H1 (cell line): ENCODE results near the gene LRRC27. TPM values are rescaled to one million over a fixed set of nuclear protein-coding genes. Genes with fewer than 3 reads are reported as not detected.

Source experiments
- CTCF ChIA-PET: fragments of 300-600 bp; sonication (Branson Sonifier 250); formaldehyde crosslinking; loops from one replicate; lab custom pipeline; 2021; ENCODE audit not compliant: partially characterized antibody; lab: Charles Lee
- POLR2A ChIA-PET: fragments of 300-600 bp; sonication (Branson Sonifier 250); formaldehyde crosslinking; loops from one replicate; lab custom pipeline; 2021; ENCODE audit warnings: inconsistent platforms; ENCODE audit not compliant: partially characterized antibody; lab: Charles Lee
- DNase-seq, 2 experiments: peaks; one replicate each; pipeline versions ENCODE4 v3.0.0 to v3.0.0-alpha.2; 2010 to 2022; ENCODE audit warnings: low spot score in 2 of 2, low read depth in 1 of 2, mixed read lengths in 1 of 2
- FAIRE-seq: peaks from 2 replicates; lab custom pipeline; 2011; peaks lifted over from hg19 to GRCh38; lab: Jason Lieb, UNC
- H2AFZ ChIP-seq: 2 replicates; pipeline ENCODE4 v1.8.1; 2012; ENCODE audit warnings: low read length, inconsistent platforms
- H2AK5ac ChIP-seq: 2 replicates; pipeline ENCODE4 v1.6.1; 2013; ENCODE audit warnings: low read depth, low read length
- H2BK120ac ChIP-seq: replicated peaks from 2 replicates; pipeline ENCODE3; 2013; ENCODE audit warnings: low read depth, low read length, inconsistent platforms
- H2BK12ac ChIP-seq: 2 replicates; pipeline ENCODE4 v1.6.1; 2013; ENCODE audit warnings: low read depth, low read length
- H2BK15ac ChIP-seq: 2 replicates; pipeline ENCODE4 v1.6.1; 2013; ENCODE audit warnings: low read length
- H2BK20ac ChIP-seq: 2 replicates; pipeline ENCODE4 v1.6.1; 2013; ENCODE audit warnings: low read length
- H2BK5ac ChIP-seq: 2 replicates; pipeline ENCODE4 v1.6.1; 2013; ENCODE audit warnings: low read depth, low read length
- H3K14ac ChIP-seq: 2 replicates; pipeline ENCODE4 v1.6.1; 2013; ENCODE audit warnings: inconsistent platforms; ENCODE audit not compliant: insufficient read length
- H3K18ac ChIP-seq: 2 replicates; pipeline ENCODE4 v1.6.1; 2013; ENCODE audit warnings: low read length; ENCODE audit errors: extremely low read depth
- H3K23ac ChIP-seq: 2 replicates; pipeline ENCODE4 v1.6.1; 2013; ENCODE audit warnings: inconsistent platforms; ENCODE audit not compliant: insufficient read length
- H3K23me2 ChIP-seq: 2 replicates; pipeline ENCODE4 v1.6.1; 2013; ENCODE audit warnings: low read depth, low read length
- H3K27ac ChIP-seq: 2 replicates; pipeline ENCODE4 v1.6.1; 2011; ENCODE audit warnings: low read depth, low read length, inconsistent platforms
- H3K27me3 ChIP-seq, 4 experiments: replicated peaks in 1 of 4; 1 replicate in 1 of 4; 2 replicates in 3 of 4; pipeline versions ENCODE4 v1.6.1 to v1.8.1; 2011 to 2013; ENCODE audit warnings: low read length in 3 of 4, mild to moderate bottlenecking in 3 of 4, inconsistent platforms in 2 of 4, mixed read lengths in 2 of 4, moderate library complexity in 1 of 4; ENCODE audit not compliant: control insufficient read depth in 3 of 4, insufficient read depth in 3 of 4; ENCODE audit errors: extremely low read depth in 1 of 4
- H3K36me3 ChIP-seq, 4 experiments: 2 replicates each; pipeline versions ENCODE4 v1.6.1 to v1.8.1; 2011 to 2013; ENCODE audit warnings: mild to moderate bottlenecking in 4 of 4, low read length in 3 of 4, moderate library complexity in 2 of 4, control low read depth in 1 of 4, inconsistent platforms in 1 of 4; ENCODE audit not compliant: insufficient read depth in 4 of 4, control insufficient read depth in 2 of 4
- H3K4ac ChIP-seq: replicated peaks from 2 replicates; pipeline ENCODE3; 2013; ENCODE audit warnings: low read length, low read depth, mixed read lengths, inconsistent platforms; ENCODE audit not compliant: insufficient read length
- H3K4me1 ChIP-seq, 4 experiments: replicated peaks in 1 of 4; 1 replicate in 1 of 4; 2 replicates in 3 of 4; pipeline versions ENCODE4 v1.6.1 to v1.8.1; 2011 to 2013; ENCODE audit warnings: low read length in 3 of 4, inconsistent platforms in 2 of 4, mixed read lengths in 1 of 4; ENCODE audit not compliant: insufficient read depth in 4 of 4, control insufficient read depth in 3 of 4
- H3K4me2 ChIP-seq, 2 experiments: 2 replicates each; pipeline versions ENCODE4 v1.6.1 to v1.8.1; 2011 to 2013; ENCODE audit warnings: low read depth in 2 of 2, low read length in 2 of 2, control low read depth in 1 of 2, inconsistent platforms in 1 of 2, mild to moderate bottlenecking in 1 of 2; ENCODE audit not compliant: insufficient read depth in 1 of 2
- H3K4me3 ChIP-seq, 4 experiments: fragments of 200-600, 300-600 bp in 1 of 4; sonication (generic), shearing (Covaris generic), sonication (Bioruptor Twin) in 1 of 4; 2 replicates each; pipeline versions ENCODE4 v1.5.1 to v1.8.1; 2011 to 2016; ENCODE audit warnings: low read length in 4 of 4, low read depth in 3 of 4, control low read depth in 2 of 4, inconsistent platforms in 2 of 4, mild to moderate bottlenecking in 2 of 4, mixed read lengths in 1 of 4, moderate library complexity in 1 of 4; ENCODE audit not compliant: insufficient read depth in 2 of 4; ENCODE audit errors: extremely low read depth in 1 of 4
- H3K56ac ChIP-seq: replicated peaks from 2 replicates; pipeline ENCODE3; 2013; ENCODE audit warnings: low read depth, mild to moderate bottlenecking, mixed read lengths, low read length, inconsistent platforms; ENCODE audit not compliant: insufficient read length
- H3K79me1 ChIP-seq: 2 replicates; pipeline ENCODE4 v1.6.1; 2013; ENCODE audit warnings: low read depth, low read length, control low read depth
- H3K79me2 ChIP-seq, 2 experiments: 2 replicates each; pipeline versions ENCODE4 v1.6.1 to v1.8.1; 2012 to 2013; ENCODE audit warnings: low read length in 2 of 2, mild to moderate bottlenecking in 2 of 2, inconsistent platforms in 1 of 2; ENCODE audit not compliant: insufficient read depth in 2 of 2, control insufficient read depth in 1 of 2
- H3K9ac ChIP-seq, 4 experiments: replicated peaks in 1 of 4; 1 replicate in 1 of 4; 2 replicates in 3 of 4; pipeline versions ENCODE4 v1.6.1 to v1.8.1; 2011 to 2013; ENCODE audit warnings: low read depth in 3 of 4, low read length in 3 of 4, control low read depth in 2 of 4, mild to moderate bottlenecking in 2 of 4, moderate library complexity in 2 of 4, inconsistent platforms in 1 of 4; ENCODE audit errors: extremely low read depth in 1 of 4
- H3K9me3 ChIP-seq, 2 experiments: 2 replicates each; pipeline versions ENCODE4 v1.6.1 to v1.8.1; 2012 to 2013; ENCODE audit warnings: mild to moderate bottlenecking in 2 of 2, moderate library complexity in 2 of 2, control low read depth in 1 of 2, inconsistent platforms in 1 of 2, low read depth in 1 of 2, low read length in 1 of 2, mixed read lengths in 1 of 2; ENCODE audit not compliant: insufficient read depth in 2 of 2
- H4K20me1 ChIP-seq, 2 experiments: replicated peaks in 1 of 2; 2 replicates each; pipeline versions ENCODE3 to v1.8.1; 2011 to 2013; ENCODE audit warnings: inconsistent platforms in 2 of 2, low read length in 2 of 2, mild to moderate bottlenecking in 1 of 2; ENCODE audit not compliant: insufficient read depth in 2 of 2, control insufficient read depth in 1 of 2
- H4K5ac ChIP-seq: 2 replicates; pipeline ENCODE4 v1.6.1; 2013; ENCODE audit warnings: low read length, low read depth, mixed read lengths, inconsistent platforms; ENCODE audit not compliant: insufficient read length
- H4K8ac ChIP-seq: 2 replicates; pipeline ENCODE4 v1.8.0; 2013; ENCODE audit warnings: mild to moderate bottlenecking, moderate library complexity, low read length, inconsistent platforms; ENCODE audit not compliant: insufficient read depth; ENCODE audit errors: extremely low read depth
- H4K91ac ChIP-seq: replicated peaks from 2 replicates; pipeline ENCODE3; 2013; ENCODE audit warnings: low read length, mixed read lengths, inconsistent platforms; ENCODE audit not compliant: insufficient read length
- FOSL1 ChIP-seq: IDR thresholded peaks from 2 replicates; pipeline ENCODE4 v1.6.1; 2011; ENCODE audit warnings: mild to moderate bottlenecking, low read depth, low read length, moderate library complexity; ENCODE audit not compliant: insufficient read depth
- KDM4A ChIP-seq: IDR thresholded peaks from one replicate; pipeline ENCODE4 v1.7.1; 2012; ENCODE audit warnings: low read depth, mild to moderate bottlenecking, moderate library complexity, low read length, inconsistent platforms; ENCODE audit not compliant: severe bottlenecking
- POU5F1 ChIP-seq: IDR thresholded peaks from 2 replicates; pipeline ENCODE4 v1.6.1; 2011; ENCODE audit warnings: low read depth, mild to moderate bottlenecking, low read length, moderate library complexity
- RFX5 ChIP-seq: IDR thresholded peaks from 2 replicates; pipeline ENCODE4 v1.6.1; 2011; ENCODE audit warnings: low read depth, low read length, improper control_type of control experiment, borderline replicate concordance
- SRF ChIP-seq: IDR thresholded peaks from 2 replicates; pipeline ENCODE4 v1.6.1; 2011; ENCODE audit warnings: mild to moderate bottlenecking, low read depth, low read length, moderate library complexity
- TAF1 ChIP-seq: IDR thresholded peaks from 2 replicates; pipeline ENCODE4 v1.6.1; 2011; ENCODE audit warnings: mild to moderate bottlenecking, low read depth, low read length
- TEAD4 ChIP-seq: IDR thresholded peaks from 2 replicates; pipeline ENCODE4 v1.6.1; 2012; ENCODE audit warnings: low read depth, low read length, inconsistent platforms, mixed read lengths
- USF2 ChIP-seq: IDR thresholded peaks from 2 replicates; pipeline ENCODE4 v1.6.1; 2011; ENCODE audit warnings: low read length, improper control_type of control experiment
- YY1 ChIP-seq: IDR thresholded peaks from 2 replicates; pipeline ENCODE4 v1.6.1; 2011; ENCODE audit warnings: low read depth, mild to moderate bottlenecking, low read length
- WGBS, 2 experiments: shearing (Covaris generic) in 1 of 2; methylation state at CpG; one replicate each; pipeline versions ENCODE4 v1.1.6 to v1.1.7; 2013 to 2015; ENCODE audit warnings: low lambda C conversion rate in 2 of 2, mixed read lengths in 2 of 2, inconsistent platforms in 1 of 2, low coverage in 1 of 2, missing lambda C conversion rate in 1 of 2; ENCODE audit not compliant: insufficient replicate concordance in 2 of 2, insufficient coverage in 1 of 2, insufficient read length in 1 of 2; ENCODE audit errors: extremely low coverage in 1 of 2, missing lambda C conversion rate in 1 of 2; 5-methylcytosine and 5-hydroxymethylcytosine counted together
- polyA plus RNA-seq, 7 experiments: library from polyadenylated mRNA; depleted of rRNA in 3 of 7; stranded (reverse) in 5 of 7; unstranded in 2 of 7; fragments of >200 nt in 5 of 7; fragments of 200-250 nt in 2 of 7; gene quantifications; 1 replicate in 5 of 7; 2 replicates in 1 of 7; 4 replicates in 1 of 7; pipeline versions ENCODE4 v1.2.1 to v1.2.3, GENCODE V29; 2011 to 2013; ENCODE audit warnings: missing spikeins in 2 of 7, mixed read lengths in 2 of 7
- total RNA-seq: library from RNA; stranded (reverse); fragmentation: NEBNext Ultra II Directional; extraction: Animal tissue kit (Norgen Biotek cat#: 25700); gene quantifications from 2 replicates; pipeline ENCODE4 v1.2.1, GENCODE V29; 2021
- TF ChIP-seq, protein P1 (sequence below): IDR thresholded peaks from 2 replicates; pipeline ENCODE4 v1.6.1; 2011; ENCODE audit warnings: low read depth, mild to moderate bottlenecking, low read length; ENCODE audit not compliant: insufficient read depth

Gene LRRC27
- total and polyA plus RNA-seq, 2 of the 8 experiments (the other 6 are each of a cell fraction or from before 2014, with no cell fraction given), result 1.2 to 3.8 TPM

GRCh38 chr10:132416566-132417256, 84.7 kb downstream of the LRRC27 start:
- peaks cover 9 to 49% (median 26%) of the 10 kb centered on the region in 4 experiments for H3K4me1 ChIP-seq
- TF ChIP-seq RFX5 (no peak), TAF1 (no peak), SRF (no peak), USF2 (no peak), YY1 (no peak), POU5F1 (no peak), KDM4A (no peak), TEAD4 (no peak), FOSL1 (no peak)
- TF ChIP-seq, protein P1, sequence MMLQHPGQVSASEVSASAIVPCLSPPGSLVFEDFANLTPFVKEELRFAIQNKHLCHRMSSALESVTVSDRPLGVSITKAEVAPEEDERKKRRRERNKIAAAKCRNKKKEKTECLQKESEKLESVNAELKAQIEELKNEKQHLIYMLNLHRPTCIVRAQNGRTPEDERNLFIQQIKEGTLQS, result no peak

More at GRCh38 chr10:132416566-132417256, 84.7 kb downstream of the LRRC27 start:
- Histone ChIP-seq H2AK5ac (no peak overlapping the region), H3K79me2 (peaks cover 0 to 4% of the 10 kb centered on the region in 2 experiments; a peak in 1 of 4 replicates), H3K56ac (no peak overlapping the region), H3K27ac (no peak overlapping the region), H3K4ac (no peak overlapping the region), H4K8ac (peak overlapping the region; percentile 66; the same call in 1 of the 2 replicates), H2BK5ac (no peak overlapping the region; the same call in none of the 2 replicates), H3K36me3 (no peaks in the 10 kb centered on the region), H3K4me3 (no peak overlapping the region), H3K4me2 (no peak overlapping the region), H2BK120ac (no peak overlapping the region), H3K9ac (no peak overlapping the region), H3K14ac (no peak overlapping the region), H3K18ac (peak overlapping the region; percentile 48; the same call in 1 of the 2 replicates), H3K23ac (no peak overlapping the region), H4K5ac (no peak overlapping the region), H4K20me1 (peaks cover 0 to 6% of the 10 kb centered on the region in 2 experiments), H3K9me3 (no peaks in the 10 kb centered on the region), H2BK20ac (no peak overlapping the region), H2AFZ (no peak overlapping the region), H4K91ac (peak overlapping the region; percentile 51), H2BK15ac (peak overlapping the region; percentile 31; the same call in 1 of the 2 replicates), H3K23me2 (peaks cover 11% of the 10 kb centered on the region; the same call in 1 of the 2 replicates), H3K27me3 (0 out of 7 replicates have a peak, but pooled peaks cover 0 to 2% (median 0%) of the 10 kb centered on the region in 4 experiments), H3K79me1 (peaks cover 4% of the 10 kb centered on the region; the same call in 1 of the 2 replicates), H2BK12ac (no peak overlapping the region)
- FAIRE-seq (no peak), DNase-seq (no peak)
- WGBS, 2 experiments, result 94% methylated on average over 29 of the region's 32 CpGs; no CpG with 5 or more reads in 1 of the 2 experiments
- ChIA-PET CTCF (no interaction called here), POLR2A (interaction anchor here (1.0 to 6.5 kb wide), 2 partner anchors 8 to 16 kb away, joined by 4 to 71 read pairs; no protein-coding TSS in a partner anchor)
